HepG2 (cell line): ENCODE data around the gene SWI5. TPM values are rescaled to one million over a fixed set of nuclear protein-coding genes. Genes with fewer than 3 reads are reported as not detected.

Experiments used
- AGO1 ChIP-seq: fragments of 200-400 bp; formaldehyde crosslinking; IDR thresholded peaks from 2 replicates; pipeline ENCODE4 v1.6.1; 2017; ENCODE audit warnings: mild to moderate bottlenecking, low read depth, low read length, moderate library complexity; ENCODE audit not compliant: poor library complexity, severe bottlenecking
- CHCHD3 ChIP-seq: sonication (generic); formaldehyde crosslinking; IDR thresholded peaks from 2 replicates; pipeline ENCODE4 v1.8.0; 2022; ENCODE audit warnings: mild to moderate bottlenecking, missing genetic modification reagents, moderate library complexity
- ERF ChIP-seq: IDR thresholded peaks from 2 replicates; pipeline ENCODE4 v1.6.1; 2018; ENCODE audit warnings: missing biosample characterization, missing genetic modification reagents
- FOXJ3 ChIP-seq: sonication (generic); formaldehyde crosslinking; IDR thresholded peaks from 2 replicates; pipeline ENCODE4 v1.4.0; 2020; ENCODE audit warnings: missing genetic modification reagents, mild to moderate bottlenecking, borderline replicate concordance
- GLI4 ChIP-seq: sonication (generic); formaldehyde crosslinking; IDR thresholded peaks from 2 replicates; pipeline ENCODE4 v1.5.1; 2020; ENCODE audit warnings: missing genetic modification reagents, mild to moderate bottlenecking, moderate library complexity, borderline replicate concordance
- KLF11 ChIP-seq: IDR thresholded peaks from 2 replicates; pipeline ENCODE4 v1.6.1; 2016; ENCODE audit warnings: missing compliant biosample characterization
- MED13 ChIP-seq: sonication (generic); formaldehyde crosslinking; IDR thresholded peaks from 2 replicates; pipeline ENCODE4 v1.5.0; 2020; ENCODE audit warnings: missing genetic modification reagents
- PITX1 ChIP-seq: sonication (generic); formaldehyde crosslinking; IDR thresholded peaks from 2 replicates; pipeline ENCODE4 v1.5.1; 2020; ENCODE audit warnings: mild to moderate bottlenecking, missing genetic modification reagents
- RFXANK ChIP-seq: IDR thresholded peaks from 2 replicates; pipeline ENCODE4 v1.6.1; 2016
- SIN3B ChIP-seq: fragments of 150-350 bp; IDR thresholded peaks from 2 replicates; pipeline ENCODE4 v1.6.1; 2014; ENCODE audit warnings: low read length
- TEAD3 ChIP-seq: optimal IDR thresholded peaks from 2 replicates; pipeline ENCODE3; 2016; ENCODE audit warnings: borderline replicate concordance
- ZFP90 ChIP-seq: sonication (generic); formaldehyde crosslinking; IDR thresholded peaks from 2 replicates; pipeline ENCODE4 v1.8.0; 2022; ENCODE audit warnings: missing genetic modification reagents, mild to moderate bottlenecking, inconsistent platforms, borderline replicate concordance
- ZNF207 ChIP-seq: fragments of 450-650 bp; IDR thresholded peaks from 2 replicates; pipeline ENCODE4 v1.6.1; 2016; ENCODE audit warnings: antibody characterized with exemption, borderline replicate concordance
- ZNF234 ChIP-seq: sonication (generic); formaldehyde crosslinking; conservative IDR thresholded peaks from 2 replicates; pipeline ENCODE4 v1.5.1; 2020; ENCODE audit warnings: mild to moderate bottlenecking, missing genetic modification reagents
- ZNF7 ChIP-seq: IDR thresholded peaks from 2 replicates; pipeline ENCODE4 v1.6.1; 2016; ENCODE audit warnings: missing biosample characterization, missing genetic modification reagents
- polyA plus RNA-seq, 8 experiments: library from polyadenylated mRNA; depleted of rRNA in 3 of 8; stranded (reverse) in 7 of 8; unstranded in 1 of 8; fragments of >200 nt; fragmentation: Illumina TruSeq in 4 of 8; extraction: Trizol in 4 of 8; gene quantifications; 2 replicates each; pipeline versions ENCODE4 v1.2.1 to v1.2.3, GENCODE V29; 2011 to 2016; ENCODE audit warnings: low read depth in 4 of 8, missing spikeins in 1 of 8, mixed read lengths in 1 of 8; ENCODE audit not compliant: insufficient read depth in 1 of 8
- total RNA-seq, 5 experiments: library from RNA; depleted of rRNA; stranded (reverse); fragments of >200 nt; fragmentation: Illumina TruSeq; extraction: Trizol; gene quantifications; 2 replicates each; pipeline ENCODE4 v1.2.3, GENCODE V29; 2016; ENCODE audit warnings: low read depth in 1 of 5
- TF ChIP-seq, protein P1 (sequence below): sonication (generic); formaldehyde crosslinking; IDR thresholded peaks from 2 replicates; pipeline ENCODE4 v1.4.0; 2020; ENCODE audit warnings: missing genetic modification reagents
- TF ChIP-seq, protein P2 (sequence below), 2 experiments: fragments of 450-650 bp in 1 of 2; sonication (generic) in 1 of 2; formaldehyde crosslinking; IDR thresholded peaks; 2 replicates each; pipeline versions ENCODE4 v1.5.0 to v1.8.0; 2020 to 2022; ENCODE audit warnings: mild to moderate bottlenecking in 1 of 2, missing genetic modification reagents in 1 of 2
- TF ChIP-seq, protein P3 (sequence below): IDR thresholded peaks from 2 replicates; pipeline ENCODE4 v1.6.1; 2016; ENCODE audit warnings: low read depth, borderline replicate concordance
- TF ChIP-seq, protein P4 (sequence below): IDR thresholded peaks from 2 replicates; pipeline ENCODE4 v1.6.1; 2012; ENCODE audit warnings: low read length, improper control_type of control experiment
- TF ChIP-seq, protein P5 (sequence below): IDR thresholded peaks from 2 replicates; pipeline ENCODE4 v1.6.1; 2016; ENCODE audit warnings: missing compliant biosample characterization, missing genetic modification reagents, borderline replicate concordance

SWI5 gene
- total and polyA plus RNA-seq, 2 of the 13 experiments (the other 11 are each of a cell fraction or from before 2014, with no cell fraction given), result 39.2 to 41.0 TPM

DNA sequence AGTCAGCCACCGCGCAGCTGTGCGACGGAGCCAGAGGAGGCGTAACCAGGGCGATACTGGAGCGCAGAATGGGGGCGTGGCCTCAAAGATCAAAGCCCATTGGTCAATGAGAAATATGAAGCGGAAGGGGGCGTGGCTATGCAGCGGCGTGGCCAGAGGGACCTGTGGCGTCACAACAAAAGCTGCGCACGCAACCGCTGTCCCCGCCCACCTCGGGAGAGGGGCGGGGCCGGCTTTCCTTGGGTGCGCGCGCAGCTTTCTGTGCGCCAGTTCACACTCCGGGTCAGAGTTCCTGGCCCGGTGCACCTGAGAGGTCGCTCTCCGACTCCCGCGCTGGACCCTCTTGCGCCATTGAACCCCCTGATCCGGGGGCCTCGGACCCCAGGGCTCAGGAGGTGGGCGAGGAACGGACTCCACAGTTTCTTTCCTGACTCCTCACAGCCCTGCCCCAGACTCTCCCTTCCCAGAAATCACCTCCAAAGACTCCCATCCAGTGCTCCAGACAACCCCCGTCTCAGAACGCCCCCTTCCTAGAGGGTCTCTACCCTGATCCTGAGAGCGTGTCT is at the start of gene SWI5 (continued):
- TF ChIP-seq ERF (CRISPR knock-in tag) (peak; percentile 73), ZNF234 (no peak), AGO1 (no peak), KLF11 (CRISPR knock-in tag) (no peak), ZNF207 (no peak), MED13 (no peak), RFXANK (CRISPR knock-in tag) (no peak), ZNF7 (CRISPR knock-in tag) (no peak), TEAD3 (CRISPR knock-in tag) (no peak), ZFP90 (CRISPR knock-in tag) (no peak), PITX1 (CRISPR knock-in tag) (0 out of 2 replicates have a peak, but pooled peaks have one; percentile 42), FOXJ3 (no peak), SIN3B (no peak), GLI4 (CRISPR knock-in tag) (peak; percentile 86; the same call in 1 of the 2 replicates), CHCHD3 (CRISPR knock-in tag) (no peak)
- TF ChIP-seq, protein P1, sequence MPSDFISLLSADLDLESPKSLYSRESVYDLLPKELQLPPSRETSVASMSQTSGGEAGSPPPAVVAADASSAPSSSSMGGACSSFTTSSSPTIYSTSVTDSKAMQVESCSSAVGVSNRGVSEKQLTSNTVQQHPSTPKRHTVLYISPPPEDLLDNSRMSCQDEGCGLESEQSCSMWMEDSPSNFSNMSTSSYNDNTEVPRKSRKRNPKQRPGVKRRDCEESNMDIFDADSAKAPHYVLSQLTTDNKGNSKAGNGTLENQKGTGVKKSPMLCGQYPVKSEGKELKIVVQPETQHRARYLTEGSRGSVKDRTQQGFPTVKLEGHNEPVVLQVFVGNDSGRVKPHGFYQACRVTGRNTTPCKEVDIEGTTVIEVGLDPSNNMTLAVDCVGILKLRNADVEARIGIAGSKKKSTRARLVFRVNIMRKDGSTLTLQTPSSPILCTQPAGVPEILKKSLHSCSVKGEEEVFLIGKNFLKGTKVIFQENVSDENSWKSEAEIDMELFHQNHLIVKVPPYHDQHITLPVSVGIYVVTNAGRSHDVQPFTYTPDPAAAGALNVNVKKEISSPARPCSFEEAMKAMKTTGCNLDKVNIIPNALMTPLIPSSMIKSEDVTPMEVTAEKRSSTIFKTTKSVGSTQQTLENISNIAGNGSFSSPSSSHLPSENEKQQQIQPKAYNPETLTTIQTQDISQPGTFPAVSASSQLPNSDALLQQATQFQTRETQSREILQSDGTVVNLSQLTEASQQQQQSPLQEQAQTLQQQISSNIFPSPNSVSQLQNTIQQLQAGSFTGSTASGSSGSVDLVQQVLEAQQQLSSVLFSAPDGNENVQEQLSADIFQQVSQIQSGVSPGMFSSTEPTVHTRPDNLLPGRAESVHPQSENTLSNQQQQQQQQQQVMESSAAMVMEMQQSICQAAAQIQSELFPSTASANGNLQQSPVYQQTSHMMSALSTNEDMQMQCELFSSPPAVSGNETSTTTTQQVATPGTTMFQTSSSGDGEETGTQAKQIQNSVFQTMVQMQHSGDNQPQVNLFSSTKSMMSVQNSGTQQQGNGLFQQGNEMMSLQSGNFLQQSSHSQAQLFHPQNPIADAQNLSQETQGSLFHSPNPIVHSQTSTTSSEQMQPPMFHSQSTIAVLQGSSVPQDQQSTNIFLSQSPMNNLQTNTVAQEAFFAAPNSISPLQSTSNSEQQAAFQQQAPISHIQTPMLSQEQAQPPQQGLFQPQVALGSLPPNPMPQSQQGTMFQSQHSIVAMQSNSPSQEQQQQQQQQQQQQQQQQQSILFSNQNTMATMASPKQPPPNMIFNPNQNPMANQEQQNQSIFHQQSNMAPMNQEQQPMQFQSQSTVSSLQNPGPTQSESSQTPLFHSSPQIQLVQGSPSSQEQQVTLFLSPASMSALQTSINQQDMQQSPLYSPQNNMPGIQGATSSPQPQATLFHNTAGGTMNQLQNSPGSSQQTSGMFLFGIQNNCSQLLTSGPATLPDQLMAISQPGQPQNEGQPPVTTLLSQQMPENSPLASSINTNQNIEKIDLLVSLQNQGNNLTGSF (CRISPR knock-in tag), result no peak
- TF ChIP-seq, protein P2, sequence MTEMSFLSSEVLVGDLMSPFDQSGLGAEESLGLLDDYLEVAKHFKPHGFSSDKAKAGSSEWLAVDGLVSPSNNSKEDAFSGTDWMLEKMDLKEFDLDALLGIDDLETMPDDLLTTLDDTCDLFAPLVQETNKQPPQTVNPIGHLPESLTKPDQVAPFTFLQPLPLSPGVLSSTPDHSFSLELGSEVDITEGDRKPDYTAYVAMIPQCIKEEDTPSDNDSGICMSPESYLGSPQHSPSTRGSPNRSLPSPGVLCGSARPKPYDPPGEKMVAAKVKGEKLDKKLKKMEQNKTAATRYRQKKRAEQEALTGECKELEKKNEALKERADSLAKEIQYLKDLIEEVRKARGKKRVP (CRISPR knock-in tag; IDR thresholded peaks at IDR 0.05), result no peak
- TF ChIP-seq, protein P3, sequence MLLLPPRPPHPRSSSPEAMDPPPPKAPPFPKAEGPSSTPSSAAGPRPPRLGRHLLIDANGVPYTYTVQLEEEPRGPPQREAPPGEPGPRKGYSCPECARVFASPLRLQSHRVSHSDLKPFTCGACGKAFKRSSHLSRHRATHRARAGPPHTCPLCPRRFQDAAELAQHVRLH (CRISPR knock-in tag), result no peak
- TF ChIP-seq, protein P4, sequence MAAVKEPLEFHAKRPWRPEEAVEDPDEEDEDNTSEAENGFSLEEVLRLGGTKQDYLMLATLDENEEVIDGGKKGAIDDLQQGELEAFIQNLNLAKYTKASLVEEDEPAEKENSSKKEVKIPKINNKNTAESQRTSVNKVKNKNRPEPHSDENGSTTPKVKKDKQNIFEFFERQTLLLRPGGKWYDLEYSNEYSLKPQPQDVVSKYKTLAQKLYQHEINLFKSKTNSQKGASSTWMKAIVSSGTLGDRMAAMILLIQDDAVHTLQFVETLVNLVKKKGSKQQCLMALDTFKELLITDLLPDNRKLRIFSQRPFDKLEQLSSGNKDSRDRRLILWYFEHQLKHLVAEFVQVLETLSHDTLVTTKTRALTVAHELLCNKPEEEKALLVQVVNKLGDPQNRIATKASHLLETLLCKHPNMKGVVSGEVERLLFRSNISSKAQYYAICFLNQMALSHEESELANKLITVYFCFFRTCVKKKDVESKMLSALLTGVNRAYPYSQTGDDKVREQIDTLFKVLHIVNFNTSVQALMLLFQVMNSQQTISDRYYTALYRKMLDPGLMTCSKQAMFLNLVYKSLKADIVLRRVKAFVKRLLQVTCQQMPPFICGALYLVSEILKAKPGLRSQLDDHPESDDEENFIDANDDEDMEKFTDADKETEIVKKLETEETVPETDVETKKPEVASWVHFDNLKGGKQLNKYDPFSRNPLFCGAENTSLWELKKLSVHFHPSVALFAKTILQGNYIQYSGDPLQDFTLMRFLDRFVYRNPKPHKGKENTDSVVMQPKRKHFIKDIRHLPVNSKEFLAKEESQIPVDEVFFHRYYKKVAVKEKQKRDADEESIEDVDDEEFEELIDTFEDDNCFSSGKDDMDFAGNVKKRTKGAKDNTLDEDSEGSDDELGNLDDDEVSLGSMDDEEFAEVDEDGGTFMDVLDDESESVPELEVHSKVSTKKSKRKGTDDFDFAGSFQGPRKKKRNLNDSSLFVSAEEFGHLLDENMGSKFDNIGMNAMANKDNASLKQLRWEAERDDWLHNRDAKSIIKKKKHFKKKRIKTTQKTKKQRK, result no peak
- TF ChIP-seq, protein P5, sequence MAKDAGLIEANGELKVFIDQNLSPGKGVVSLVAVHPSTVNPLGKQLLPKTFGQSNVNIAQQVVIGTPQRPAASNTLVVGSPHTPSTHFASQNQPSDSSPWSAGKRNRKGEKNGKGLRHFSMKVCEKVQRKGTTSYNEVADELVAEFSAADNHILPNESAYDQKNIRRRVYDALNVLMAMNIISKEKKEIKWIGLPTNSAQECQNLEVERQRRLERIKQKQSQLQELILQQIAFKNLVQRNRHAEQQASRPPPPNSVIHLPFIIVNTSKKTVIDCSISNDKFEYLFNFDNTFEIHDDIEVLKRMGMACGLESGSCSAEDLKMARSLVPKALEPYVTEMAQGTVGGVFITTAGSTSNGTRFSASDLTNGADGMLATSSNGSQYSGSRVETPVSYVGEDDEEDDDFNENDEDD (CRISPR knock-in tag), result no peak; the same call in 1 of the 2 replicates
